Esophagus squamous epithelium (tissue), 4 donors: ENCODE results near the gene GUSB.

Source experiments
- POLR2A ChIP-seq, 4 donors: fragments of 450-650 bp; IDR thresholded peaks; one replicate each; pipeline ENCODE4 v1.6.1; 2017; ENCODE audit warnings: antibody characterized with exemption in 4 of 4, mild to moderate bottlenecking in 4 of 4, moderate library complexity in 3 of 4
- TF ChIP-seq, protein P1 (sequence below), 6 experiments: fragments of 450-650 bp in 4 of 6; fragments of 200-600 bp in 2 of 6; sonication (generic) in 2 of 6; IDR thresholded peaks; one replicate each; pipeline ENCODE4 v1.5.1; 2016 to 2019; ENCODE audit warnings: antibody characterized with exemption in 6 of 6, mild to moderate bottlenecking in 4 of 6, moderate library complexity in 4 of 6

- TF ChIP-seq, protein P1, sequence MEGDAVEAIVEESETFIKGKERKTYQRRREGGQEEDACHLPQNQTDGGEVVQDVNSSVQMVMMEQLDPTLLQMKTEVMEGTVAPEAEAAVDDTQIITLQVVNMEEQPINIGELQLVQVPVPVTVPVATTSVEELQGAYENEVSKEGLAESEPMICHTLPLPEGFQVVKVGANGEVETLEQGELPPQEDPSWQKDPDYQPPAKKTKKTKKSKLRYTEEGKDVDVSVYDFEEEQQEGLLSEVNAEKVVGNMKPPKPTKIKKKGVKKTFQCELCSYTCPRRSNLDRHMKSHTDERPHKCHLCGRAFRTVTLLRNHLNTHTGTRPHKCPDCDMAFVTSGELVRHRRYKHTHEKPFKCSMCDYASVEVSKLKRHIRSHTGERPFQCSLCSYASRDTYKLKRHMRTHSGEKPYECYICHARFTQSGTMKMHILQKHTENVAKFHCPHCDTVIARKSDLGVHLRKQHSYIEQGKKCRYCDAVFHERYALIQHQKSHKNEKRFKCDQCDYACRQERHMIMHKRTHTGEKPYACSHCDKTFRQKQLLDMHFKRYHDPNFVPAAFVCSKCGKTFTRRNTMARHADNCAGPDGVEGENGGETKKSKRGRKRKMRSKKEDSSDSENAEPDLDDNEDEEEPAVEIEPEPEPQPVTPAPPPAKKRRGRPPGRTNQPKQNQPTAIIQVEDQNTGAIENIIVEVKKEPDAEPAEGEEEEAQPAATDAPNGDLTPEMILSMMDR (IDR thresholded peaks at IDR 0.05) = no peak
- TF ChIP-seq POLR2A (IDR thresholded peaks at IDR 0.05) = no peak
Measured at GRCh38 chr7:65912237-65912636, 69.8 kb downstream of the GUSB start.
